Measurements from ENCODE around the gene CAPN5. TPM values are rescaled to one million over a fixed set of nuclear protein-coding genes. Genes with fewer than 3 reads are reported as not detected.

The CAPN5 gene
- total RNA-seq, 3 donors from 2014 or later = 2.8 to 6.1 (median 3.6) TPM

DNA sequence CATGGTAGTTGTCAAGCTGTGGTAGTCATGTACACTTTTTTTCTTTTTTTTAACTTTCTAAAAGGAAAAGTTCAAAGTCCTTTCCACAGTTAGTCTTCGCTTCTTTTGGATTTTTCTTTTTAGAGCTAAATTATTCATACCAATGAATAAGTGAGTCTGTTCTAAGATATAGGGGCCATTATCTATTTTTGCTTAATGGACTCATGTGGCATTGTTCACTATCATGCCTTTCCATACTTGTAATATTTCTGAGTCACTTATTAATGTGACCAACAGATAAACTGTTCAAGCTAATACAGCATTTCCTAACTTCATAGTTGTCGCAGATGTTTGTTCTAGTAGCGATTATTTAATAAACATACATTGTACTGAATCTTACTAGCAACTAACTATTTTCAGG, 40.5 kb upstream of the CAPN5 start:
- H3K4me1 ChIP-seq = no peaks in the 10 kb centered on the region
- H3K27me3 ChIP-seq = peaks cover 0 to 19% of the 10 kb centered on the region in 2 donors
- no peak for DNase-seq (ENCODE audit: low spot score in 2 of 2)
- no peak overlapping the region for H3K27ac ChIP-seq
- no peaks in the 10 kb centered on the region for H3K36me3 ChIP-seq
- TF ChIP-seq, protein P1, sequence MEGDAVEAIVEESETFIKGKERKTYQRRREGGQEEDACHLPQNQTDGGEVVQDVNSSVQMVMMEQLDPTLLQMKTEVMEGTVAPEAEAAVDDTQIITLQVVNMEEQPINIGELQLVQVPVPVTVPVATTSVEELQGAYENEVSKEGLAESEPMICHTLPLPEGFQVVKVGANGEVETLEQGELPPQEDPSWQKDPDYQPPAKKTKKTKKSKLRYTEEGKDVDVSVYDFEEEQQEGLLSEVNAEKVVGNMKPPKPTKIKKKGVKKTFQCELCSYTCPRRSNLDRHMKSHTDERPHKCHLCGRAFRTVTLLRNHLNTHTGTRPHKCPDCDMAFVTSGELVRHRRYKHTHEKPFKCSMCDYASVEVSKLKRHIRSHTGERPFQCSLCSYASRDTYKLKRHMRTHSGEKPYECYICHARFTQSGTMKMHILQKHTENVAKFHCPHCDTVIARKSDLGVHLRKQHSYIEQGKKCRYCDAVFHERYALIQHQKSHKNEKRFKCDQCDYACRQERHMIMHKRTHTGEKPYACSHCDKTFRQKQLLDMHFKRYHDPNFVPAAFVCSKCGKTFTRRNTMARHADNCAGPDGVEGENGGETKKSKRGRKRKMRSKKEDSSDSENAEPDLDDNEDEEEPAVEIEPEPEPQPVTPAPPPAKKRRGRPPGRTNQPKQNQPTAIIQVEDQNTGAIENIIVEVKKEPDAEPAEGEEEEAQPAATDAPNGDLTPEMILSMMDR (IDR thresholded peaks at IDR 0.05) = no peak
- TF ChIP-seq POLR2AphosphoS5 (IDR thresholded peaks at IDR 0.05) = no peak
- no peak for TF ChIP-seq POLR2A (IDR thresholded peaks at IDR 0.05)
- H3K4me3 ChIP-seq = no peak overlapping the region
- intact Hi-C loops (cut with DNase I; ENCODE audit: low total_unique reads) = no loop called here
- no peaks in the 10 kb centered on the region for H3K9me3 ChIP-seq

DNA sequence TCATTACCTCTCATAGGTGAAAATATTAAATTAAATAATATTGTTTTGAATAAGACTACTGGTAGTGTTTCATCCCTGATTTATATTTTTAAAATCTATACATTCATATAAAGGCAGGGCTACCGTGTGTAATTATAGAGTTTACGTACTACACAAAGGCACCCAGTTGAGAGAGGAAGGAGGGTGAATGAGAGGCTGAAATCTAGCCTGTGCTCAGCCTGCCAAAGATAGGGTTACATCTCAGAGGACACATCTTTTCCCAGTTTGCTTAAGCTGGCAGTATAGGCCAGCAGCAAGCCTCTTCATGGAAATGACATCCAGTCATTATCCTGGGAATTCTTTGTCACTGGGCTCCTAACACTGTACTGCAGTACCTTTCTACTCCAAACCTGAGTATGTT, 40.0 kb upstream of the CAPN5 start:
- TF ChIP-seq, protein P1 (IDR thresholded peaks at IDR 0.05) = no peak
- TF ChIP-seq POLR2AphosphoS5 (IDR thresholded peaks at IDR 0.05) (no peak), POLR2A (IDR thresholded peaks at IDR 0.05) (no peak)
- peaks cover 0 to 22% of the 10 kb centered on the region in 2 donors for H3K27me3 ChIP-seq
- intact Hi-C loops (cut with DNase I; ENCODE audit: low total_unique reads) = no loop called here

DNA sequence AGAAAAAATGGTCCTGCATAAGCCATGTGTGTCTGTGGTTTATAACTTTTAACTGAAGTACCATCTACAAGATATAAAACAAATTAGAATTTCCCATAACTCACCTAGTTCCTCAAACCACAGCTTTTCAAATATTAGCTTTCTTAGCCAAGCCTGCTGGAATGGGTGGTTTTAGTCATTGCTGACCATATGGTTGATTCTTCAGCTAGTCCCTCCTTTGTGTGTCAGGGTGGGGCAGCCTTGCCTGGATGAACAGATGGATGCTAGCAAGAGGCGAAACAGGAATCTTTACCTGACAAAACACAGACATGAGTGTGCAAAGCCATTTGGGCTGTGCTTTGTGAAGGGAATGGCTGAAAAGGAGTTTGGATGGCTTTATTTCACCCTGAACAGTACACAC, 39.5 kb upstream of the CAPN5 start:
- Histone ChIP-seq H3K9me3 (no peaks in the 10 kb centered on the region), H3K4me1 (no peaks in the 10 kb centered on the region), H3K36me3 (no peaks in the 10 kb centered on the region), H3K27me3 (peaks cover 0 to 22% of the 10 kb centered on the region in 2 donors), H3K4me3 (no peak overlapping the region), H3K27ac (no peak overlapping the region)
- intact Hi-C loops (cut with DNase I; ENCODE audit: low total_unique reads) = no loop called here
- TF ChIP-seq POLR2A (IDR thresholded peaks at IDR 0.05) = no peak
- no peak for TF ChIP-seq POLR2AphosphoS5 (IDR thresholded peaks at IDR 0.05)
- TF ChIP-seq, protein P1 (IDR thresholded peaks at IDR 0.05) = no peak
- DNase-seq (ENCODE audit: low spot score in 2 of 2) = no peak

More for the DNA sequence above, 40.0 kb upstream of the CAPN5 start:
- Histone ChIP-seq H3K4me3 (no peak overlapping the region), H3K9me3 (no peaks in the 10 kb centered on the region), H3K36me3 (no peaks in the 10 kb centered on the region), H3K4me1 (no peaks in the 10 kb centered on the region), H3K27ac (no peak overlapping the region)
- no peak for DNase-seq (ENCODE audit: low spot score in 2 of 2)

DNA sequence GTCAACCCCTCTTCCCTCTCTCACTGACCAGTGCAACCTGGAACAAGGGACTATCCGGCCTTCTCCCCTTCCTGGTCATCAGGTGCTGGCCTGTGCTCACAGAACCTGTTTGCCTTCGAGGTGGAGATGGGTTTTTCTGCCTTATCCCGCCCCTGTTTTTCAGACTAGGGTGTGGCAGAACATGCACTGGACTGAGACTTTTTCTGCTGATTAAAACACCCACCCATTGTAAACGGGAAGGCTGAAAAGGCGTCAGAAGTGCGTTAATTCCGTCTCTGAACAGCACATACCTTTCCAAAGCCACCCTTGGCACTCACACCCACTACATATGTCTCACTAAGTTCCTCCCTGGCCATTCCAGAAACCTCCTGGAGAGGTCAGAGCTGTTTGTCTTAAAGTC, 36.9 kb upstream of the CAPN5 start:
- Histone ChIP-seq H3K36me3 (no peaks in the 10 kb centered on the region), H3K4me3 (no peak overlapping the region), H3K4me1 (no peaks in the 10 kb centered on the region), H3K27ac (no peak overlapping the region), H3K9me3 (no peaks in the 10 kb centered on the region), H3K27me3 (peaks cover 0 to 22% of the 10 kb centered on the region in 2 donors)
- no peak for DNase-seq (ENCODE audit: low spot score in 2 of 2)
- intact Hi-C loops (cut with DNase I; ENCODE audit: low total_unique reads) = no loop called here
- TF ChIP-seq POLR2AphosphoS5 (IDR thresholded peaks at IDR 0.05) (no peak), POLR2A (IDR thresholded peaks at IDR 0.05) (no peak)
- TF ChIP-seq, protein P1 (IDR thresholded peaks at IDR 0.05) = no peak

DNA sequence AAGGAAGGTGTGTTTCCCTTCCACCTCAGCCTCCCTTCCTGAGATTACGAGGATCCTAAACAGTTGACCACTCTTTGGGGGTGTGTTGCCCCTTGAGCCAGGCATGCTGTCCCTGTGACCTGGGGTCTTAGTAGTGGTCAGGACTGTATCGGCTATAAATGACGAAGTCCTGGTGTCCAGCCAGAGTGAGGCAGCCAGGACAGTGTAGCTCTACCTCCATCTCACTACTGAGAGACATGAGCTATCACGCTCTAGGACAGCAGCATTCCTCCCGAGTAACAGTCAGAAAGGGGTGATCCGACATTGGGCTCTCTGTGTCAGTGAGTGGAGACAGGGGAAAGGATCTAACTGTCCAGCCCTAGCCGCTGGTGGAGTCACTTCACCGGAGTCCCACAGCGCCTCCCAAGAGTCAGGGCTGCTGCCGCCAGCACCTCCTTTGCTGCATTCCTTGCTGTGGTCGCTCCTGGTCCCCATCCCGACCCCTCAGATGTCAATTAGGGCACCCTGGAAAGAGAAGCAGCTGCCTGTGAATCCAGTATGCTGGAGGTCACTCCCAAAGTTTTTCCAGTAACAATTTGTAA, 35.8 kb upstream of the CAPN5 start:
- Histone ChIP-seq H3K9me3 (no peaks in the 10 kb centered on the region), H3K4me3 (no peak overlapping the region), H3K27ac (no peak overlapping the region), H3K36me3 (no peaks in the 10 kb centered on the region), H3K4me1 (no peaks in the 10 kb centered on the region), H3K27me3 (peaks cover 0 to 22% of the 10 kb centered on the region in 2 donors)
- DNase-seq (ENCODE audit: low spot score in 2 of 2) = no peak
- TF ChIP-seq, protein P1 (IDR thresholded peaks at IDR 0.05) = no peak
- TF ChIP-seq POLR2AphosphoS5 (IDR thresholded peaks at IDR 0.05) = no peak
- no peak for TF ChIP-seq POLR2A (IDR thresholded peaks at IDR 0.05)
- intact Hi-C loops (cut with DNase I; ENCODE audit: low total_unique reads) = no loop called here
